ENCODE results near the gene NUDT19.

Gene NUDT19

GRCh38 chr19:32674153-32674930, 17.3 kb upstream of the NUDT19 start:
- Histone ChIP-seq H3K36me3 (ENCODE audit: control insufficient read depth in 5 of 5, insufficient read depth in 5 of 5, low read length in 5 of 5) (no peaks in the 10 kb centered on the region), H3K27me3 (ENCODE audit: control insufficient read depth in 5 of 5, insufficient read depth in 4 of 5, low read length in 5 of 5) (peaks cover 3 to 12% (median 6%) of the 10 kb centered on the region in 5 donors), H3K9ac (ENCODE audit: low read length in 5 of 5) (peak overlapping the region in 4 of 5 donors; percentile 66 to 86 (median 76)), H3K4me1 (ENCODE audit: control insufficient read depth in 5 of 5, insufficient read depth in 5 of 5, low read length in 5 of 5) (peaks cover 10 to 50% (median 33%) of the 10 kb centered on the region in 5 donors), H3K9me3 (ENCODE audit: control insufficient read depth in 5 of 5, low read length in 5 of 5) (no peaks in the 10 kb centered on the region), H3K4me3 (ENCODE audit: low read depth in 1 of 5, low read length in 5 of 5) (peak overlapping the region; percentile 54 to 93 (median 91)), H3K27ac (ENCODE audit: low read depth, low read length) (no peak overlapping the region)

GRCh38 chr19:32674931-32675719, 16.5 kb upstream of the NUDT19 start, which contains the start of gene ANKRD27:
ANKRD27 (minus strand) TSS chr19:32675180; CDS start chr19:32659015, 16,165 bp downstream.
- H3K36me3 ChIP-seq (ENCODE audit: control insufficient read depth in 5 of 5, insufficient read depth in 5 of 5, low read length in 5 of 5): no peaks in the 10 kb centered on the region
- H3K9me3 ChIP-seq (ENCODE audit: control insufficient read depth in 5 of 5, low read length in 5 of 5): no peaks in the 10 kb centered on the region
- peaks cover 10 to 50% (median 33%) of the 10 kb centered on the region in 5 donors for H3K4me1 ChIP-seq (ENCODE audit: control insufficient read depth in 5 of 5, insufficient read depth in 5 of 5, low read length in 5 of 5)
- H3K4me3 ChIP-seq (ENCODE audit: low read depth in 1 of 5, low read length in 5 of 5): peak within 1 kb of the TSS; percentile 61 to 93 (median 91)
- H3K9ac ChIP-seq (ENCODE audit: low read length in 5 of 5): peak within 1 kb of the TSS in 4 of 5 donors; percentile 66 to 86 (median 76)
- H3K27me3 ChIP-seq (ENCODE audit: control insufficient read depth in 5 of 5, insufficient read depth in 4 of 5, low read length in 5 of 5): peaks cover 3 to 12% (median 6%) of the 10 kb centered on the region in 5 donors
- no peak within 1 kb of the TSS for H3K27ac ChIP-seq (ENCODE audit: low read depth, low read length)

GRCh38 chr19:32675720-32676185, 15.9 kb upstream of the NUDT19 start, which contains the start of gene RGS9BP:
RGS9BP (plus strand) TSS chr19:32675848; CDS start chr19:32676264, 416 bp downstream.
- Histone ChIP-seq H3K4me1 (ENCODE audit: control insufficient read depth in 5 of 5, insufficient read depth in 5 of 5, low read length in 5 of 5) (peaks cover 10 to 50% (median 33%) of the 10 kb centered on the region in 5 donors), H3K9ac (ENCODE audit: low read length in 5 of 5) (peak within 1 kb of the TSS in 4 of 5 donors; percentile 66 to 86 (median 76))

GRCh38 chr19:32676186-32676894, 15.3 kb upstream of the NUDT19 start:
- no peak overlapping the region for H3K27ac ChIP-seq (ENCODE audit: low read depth, low read length)
- peak overlapping the region in 4 of 5 donors; percentile 84 to 93 (median 92) for H3K4me3 ChIP-seq (ENCODE audit: low read depth in 1 of 5, low read length in 5 of 5)
- H3K9me3 ChIP-seq (ENCODE audit: control insufficient read depth in 5 of 5, low read length in 5 of 5): no peaks in the 10 kb centered on the region
- H3K4me1 ChIP-seq (ENCODE audit: control insufficient read depth in 5 of 5, insufficient read depth in 5 of 5, low read length in 5 of 5): peaks cover 10 to 50% (median 33%) of the 10 kb centered on the region in 5 donors
- H3K27me3 ChIP-seq (ENCODE audit: control insufficient read depth in 5 of 5, insufficient read depth in 4 of 5, low read length in 5 of 5): peaks cover 3 to 12% (median 6%) of the 10 kb centered on the region in 5 donors
- H3K9ac ChIP-seq (ENCODE audit: low read length in 5 of 5): peak overlapping the region in 2 of 5 donors; percentile 30 to 47
- H3K36me3 ChIP-seq (ENCODE audit: control insufficient read depth in 5 of 5, insufficient read depth in 5 of 5, low read length in 5 of 5): no peaks in the 10 kb centered on the region

More at GRCh38 chr19:32675720-32676185, 15.9 kb upstream of the NUDT19 start, which contains the start of gene RGS9BP:
- no peak within 1 kb of the TSS for H3K27ac ChIP-seq (ENCODE audit: low read depth, low read length)
- no peaks in the 10 kb centered on the region for H3K9me3 ChIP-seq (ENCODE audit: control insufficient read depth in 5 of 5, low read length in 5 of 5)
- peaks cover 3 to 12% (median 6%) of the 10 kb centered on the region in 5 donors for H3K27me3 ChIP-seq (ENCODE audit: control insufficient read depth in 5 of 5, insufficient read depth in 4 of 5, low read length in 5 of 5)
- H3K4me3 ChIP-seq (ENCODE audit: low read depth in 1 of 5, low read length in 5 of 5): peak within 1 kb of the TSS; percentile 61 to 93 (median 91)
- no peaks in the 10 kb centered on the region for H3K36me3 ChIP-seq (ENCODE audit: control insufficient read depth in 5 of 5, insufficient read depth in 5 of 5, low read length in 5 of 5)

- H3K9ac ChIP-seq (ENCODE audit: low read length in 5 of 5): no peak overlapping the region
- peak overlapping the region in 2 of 5 donors; percentile 91 to 93 for H3K4me3 ChIP-seq (ENCODE audit: low read depth in 1 of 5, low read length in 5 of 5)
- H3K27me3 ChIP-seq (ENCODE audit: control insufficient read depth in 5 of 5, insufficient read depth in 4 of 5, low read length in 5 of 5): peaks cover 3 to 12% (median 6%) of the 10 kb centered on the region in 5 donors
- no peaks in the 10 kb centered on the region for H3K9me3 ChIP-seq (ENCODE audit: control insufficient read depth in 5 of 5, low read length in 5 of 5)
- no peak overlapping the region for H3K27ac ChIP-seq (ENCODE audit: low read depth, low read length)
- H3K36me3 ChIP-seq (ENCODE audit: control insufficient read depth in 5 of 5, insufficient read depth in 5 of 5, low read length in 5 of 5): no peaks in the 10 kb centered on the region
- peaks cover 10 to 47% (median 33%) of the 10 kb centered on the region in 5 donors for H3K4me1 ChIP-seq (ENCODE audit: control insufficient read depth in 5 of 5, insufficient read depth in 5 of 5, low read length in 5 of 5)
Measured at GRCh38 chr19:32676895-32677359, 14.7 kb upstream of the NUDT19 start.

GRCh38 chr19:32677657-32678056, 14.0 kb upstream of the NUDT19 start:
- no peak overlapping the region for H3K9ac ChIP-seq (ENCODE audit: low read length in 5 of 5)
- H3K9me3 ChIP-seq (ENCODE audit: control insufficient read depth in 5 of 5, low read length in 5 of 5): no peaks in the 10 kb centered on the region
- no peaks in the 10 kb centered on the region for H3K36me3 ChIP-seq (ENCODE audit: control insufficient read depth in 5 of 5, insufficient read depth in 5 of 5, low read length in 5 of 5)
- peaks cover 7 to 41% (median 29%) of the 10 kb centered on the region in 5 donors for H3K4me1 ChIP-seq (ENCODE audit: control insufficient read depth in 5 of 5, insufficient read depth in 5 of 5, low read length in 5 of 5)
- H3K27ac ChIP-seq (ENCODE audit: low read depth, low read length): no peak overlapping the region
- H3K27me3 ChIP-seq (ENCODE audit: control insufficient read depth in 5 of 5, insufficient read depth in 4 of 5, low read length in 5 of 5): peaks cover 3 to 12% (median 6%) of the 10 kb centered on the region in 5 donors
- no peak overlapping the region for H3K4me3 ChIP-seq (ENCODE audit: low read depth in 1 of 5, low read length in 5 of 5)

- H3K4me1 ChIP-seq (ENCODE audit: control insufficient read depth in 5 of 5, insufficient read depth in 5 of 5, low read length in 5 of 5): peaks cover 0 to 13% (median 8%) of the 10 kb centered on the region in 5 donors
- no peak overlapping the region for H3K4me3 ChIP-seq (ENCODE audit: low read depth in 1 of 5, low read length in 5 of 5)
- no peaks in the 10 kb centered on the region for H3K36me3 ChIP-seq (ENCODE audit: control insufficient read depth in 5 of 5, insufficient read depth in 5 of 5, low read length in 5 of 5)
- H3K27me3 ChIP-seq (ENCODE audit: control insufficient read depth in 5 of 5, insufficient read depth in 4 of 5, low read length in 5 of 5): peaks cover 3 to 11% (median 5%) of the 10 kb centered on the region in 5 donors
- no peaks in the 10 kb centered on the region for H3K9me3 ChIP-seq (ENCODE audit: control insufficient read depth in 5 of 5, low read length in 5 of 5)
- H3K9ac ChIP-seq (ENCODE audit: low read length in 5 of 5): no peak overlapping the region
- H3K27ac ChIP-seq (ENCODE audit: low read depth, low read length): no peak overlapping the region
Measured at GRCh38 chr19:32680986-32681385, 10.6 kb upstream of the NUDT19 start.

GRCh38 chr19:32682317-32682716, 9.3 kb upstream of the NUDT19 start:
- Histone ChIP-seq H3K9me3 (ENCODE audit: control insufficient read depth in 5 of 5, low read length in 5 of 5) (no peaks in the 10 kb centered on the region), H3K27ac (ENCODE audit: low read depth, low read length) (no peak overlapping the region), H3K27me3 (ENCODE audit: control insufficient read depth in 5 of 5, insufficient read depth in 4 of 5, low read length in 5 of 5) (no peaks in the 10 kb centered on the region), H3K36me3 (ENCODE audit: control insufficient read depth in 5 of 5, insufficient read depth in 5 of 5, low read length in 5 of 5) (peaks cover 0 to 5% (median 5%) of the 10 kb centered on the region in 5 donors), H3K4me1 (ENCODE audit: control insufficient read depth in 5 of 5, insufficient read depth in 5 of 5, low read length in 5 of 5) (peaks cover 0 to 3% (median 0%) of the 10 kb centered on the region in 5 donors), H3K4me3 (ENCODE audit: low read depth in 1 of 5, low read length in 5 of 5) (no peak overlapping the region), H3K9ac (ENCODE audit: low read length in 5 of 5) (no peak overlapping the region)

GRCh38 chr19:32686847-32687475, 4.7 kb upstream of the NUDT19 start:
- Histone ChIP-seq H3K27me3 (ENCODE audit: control insufficient read depth in 5 of 5, insufficient read depth in 4 of 5, low read length in 5 of 5) (no peaks in the 10 kb centered on the region), H3K36me3 (ENCODE audit: control insufficient read depth in 5 of 5, insufficient read depth in 5 of 5, low read length in 5 of 5) (peaks cover 0 to 5% (median 5%) of the 10 kb centered on the region in 5 donors), H3K27ac (ENCODE audit: low read depth, low read length) (no peak overlapping the region), H3K9ac (ENCODE audit: low read length in 5 of 5) (no peak overlapping the region), H3K9me3 (ENCODE audit: control insufficient read depth in 5 of 5, low read length in 5 of 5) (no peaks in the 10 kb centered on the region), H3K4me1 (ENCODE audit: control insufficient read depth in 5 of 5, insufficient read depth in 5 of 5, low read length in 5 of 5) (peaks cover 4 to 9% (median 7%) of the 10 kb centered on the region in 5 donors), H3K4me3 (ENCODE audit: low read depth in 1 of 5, low read length in 5 of 5) (no peak overlapping the region)

Data from subcutaneous abdominal adipose tissue (tissue), 5 donors.